Activated CD4-positive, alpha-beta T cell treated with anti-CD3 and anti-CD28 coated beads, Interleukin-2, amount 50 U/mL, for 48 hours (primary cell): ENCODE data around the gene FBLIM1.

Experiments used
- DNase-seq, 2 experiments: peaks; one replicate each; pipeline ENCODE4 v3.0.0-alpha.2; 2020

Gene FBLIM1, protein sequence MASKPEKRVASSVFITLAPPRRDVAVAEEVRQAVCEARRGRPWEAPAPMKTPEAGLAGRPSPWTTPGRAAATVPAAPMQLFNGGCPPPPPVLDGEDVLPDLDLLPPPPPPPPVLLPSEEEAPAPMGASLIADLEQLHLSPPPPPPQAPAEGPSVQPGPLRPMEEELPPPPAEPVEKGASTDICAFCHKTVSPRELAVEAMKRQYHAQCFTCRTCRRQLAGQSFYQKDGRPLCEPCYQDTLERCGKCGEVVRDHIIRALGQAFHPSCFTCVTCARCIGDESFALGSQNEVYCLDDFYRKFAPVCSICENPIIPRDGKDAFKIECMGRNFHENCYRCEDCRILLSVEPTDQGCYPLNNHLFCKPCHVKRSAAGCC

DNA sequence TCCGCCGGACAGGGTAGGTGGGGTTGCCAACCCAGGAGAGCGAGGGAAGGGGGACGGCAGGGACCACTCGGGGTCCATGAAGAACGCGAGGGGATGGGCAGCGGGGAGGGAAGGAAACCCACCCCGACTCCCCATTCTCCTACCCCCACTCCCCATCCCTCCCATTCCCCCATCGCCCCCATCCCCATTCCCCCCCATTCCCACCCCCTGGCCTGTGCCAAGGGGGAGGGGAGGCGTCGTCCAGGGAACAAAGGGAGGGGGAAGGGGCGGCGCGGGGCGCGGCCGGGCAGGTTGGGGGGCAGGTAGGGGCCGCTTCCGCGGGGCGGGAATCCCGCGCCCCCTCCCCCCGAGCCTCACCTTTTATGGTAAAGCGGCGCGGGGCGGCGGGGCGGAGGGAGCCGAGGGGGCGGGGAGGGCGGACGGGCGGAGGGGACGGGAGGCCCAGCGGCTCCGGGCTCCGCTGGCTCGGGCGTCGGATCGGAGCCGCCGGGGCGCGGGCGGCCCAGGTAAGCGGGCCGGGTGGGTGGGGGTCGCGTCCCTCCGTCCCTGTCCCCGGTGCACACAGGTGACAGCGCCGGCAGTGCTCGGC, at the start of gene FBLIM1:
Gene FBLIM1 (plus strand): TSS at position 453 of the 589 bp plus-strand sequence. CDS start 6,189 bp downstream, outside the sequence.
- DNase-seq: no peak

DNA sequence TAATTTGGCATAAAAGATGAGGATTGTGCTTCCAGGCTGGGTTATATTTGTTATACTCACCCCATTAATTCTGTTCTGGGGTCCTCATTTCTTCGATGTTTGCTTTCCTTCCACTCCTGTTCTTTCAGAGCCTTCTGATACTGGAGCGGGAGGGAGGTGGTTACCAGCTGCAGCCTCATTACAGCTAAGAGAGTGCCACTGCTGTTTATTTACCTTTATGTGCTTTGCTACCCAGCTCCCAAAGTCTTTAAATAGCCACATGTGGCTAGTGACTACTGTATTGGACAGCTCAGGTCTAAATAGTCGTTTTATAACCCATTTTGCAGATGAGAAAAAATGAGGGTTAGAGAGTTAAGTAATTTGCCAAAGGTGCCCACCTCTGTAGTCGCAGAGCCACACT, 49.4 kb upstream of the FBLIM1 start:
- no peak for DNase-seq

DNA sequence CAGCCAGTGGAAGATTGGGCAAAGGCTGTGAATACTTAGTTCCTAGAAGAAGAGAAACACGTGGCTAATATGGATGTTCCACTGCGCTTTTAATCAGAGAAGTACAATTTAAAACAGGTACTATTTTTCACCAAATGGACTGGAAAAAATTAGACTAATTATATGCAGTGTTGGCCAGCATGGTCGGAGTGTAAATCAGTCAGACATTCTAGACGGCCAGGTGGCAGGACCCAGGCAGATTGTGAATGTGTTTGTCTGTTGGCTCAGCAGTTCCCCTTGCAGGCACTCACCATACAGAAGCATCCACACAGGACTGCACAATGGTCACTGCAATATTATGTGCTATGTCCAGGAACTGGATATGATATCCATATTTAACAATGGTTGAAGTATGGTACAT, 46.4 kb upstream of the FBLIM1 start:
- DNase-seq: no peak

DNA sequence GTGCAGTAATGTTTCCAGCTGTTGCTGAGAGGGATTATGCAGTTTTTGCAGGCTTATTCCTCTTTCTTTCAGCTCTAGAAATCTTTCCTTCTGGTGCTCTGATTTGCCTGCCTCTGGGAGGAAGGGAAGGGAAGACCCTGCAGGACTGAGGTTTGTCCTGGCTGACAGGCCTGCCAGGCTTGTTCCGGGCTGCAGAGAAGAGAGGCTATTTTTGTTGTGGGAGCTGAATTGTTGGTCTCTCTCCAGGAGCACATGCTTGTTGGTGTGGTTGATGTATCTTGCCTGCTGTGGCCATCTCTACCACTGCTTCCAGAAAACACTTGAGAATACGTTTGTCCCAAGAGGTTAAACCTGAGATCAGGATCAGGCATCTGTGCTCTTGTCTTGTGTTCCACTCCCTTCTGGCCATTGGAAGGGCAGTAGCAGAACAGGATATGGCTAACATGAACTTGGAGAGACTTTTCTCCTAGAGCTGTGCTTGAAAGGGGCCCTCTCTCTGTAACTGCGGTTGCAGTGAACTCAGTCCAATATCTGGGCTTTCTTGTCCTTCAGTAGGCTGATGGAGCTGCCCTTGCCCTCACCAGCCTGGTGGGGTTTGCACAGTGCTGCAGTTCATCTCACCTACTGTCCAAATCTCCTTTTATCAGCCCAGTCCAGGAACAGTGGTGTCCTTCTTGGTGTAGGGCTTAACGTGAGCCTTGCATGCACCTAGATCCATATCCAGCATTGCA, 44.0 kb upstream of the FBLIM1 start:
- DNase-seq: no peak

DNA sequence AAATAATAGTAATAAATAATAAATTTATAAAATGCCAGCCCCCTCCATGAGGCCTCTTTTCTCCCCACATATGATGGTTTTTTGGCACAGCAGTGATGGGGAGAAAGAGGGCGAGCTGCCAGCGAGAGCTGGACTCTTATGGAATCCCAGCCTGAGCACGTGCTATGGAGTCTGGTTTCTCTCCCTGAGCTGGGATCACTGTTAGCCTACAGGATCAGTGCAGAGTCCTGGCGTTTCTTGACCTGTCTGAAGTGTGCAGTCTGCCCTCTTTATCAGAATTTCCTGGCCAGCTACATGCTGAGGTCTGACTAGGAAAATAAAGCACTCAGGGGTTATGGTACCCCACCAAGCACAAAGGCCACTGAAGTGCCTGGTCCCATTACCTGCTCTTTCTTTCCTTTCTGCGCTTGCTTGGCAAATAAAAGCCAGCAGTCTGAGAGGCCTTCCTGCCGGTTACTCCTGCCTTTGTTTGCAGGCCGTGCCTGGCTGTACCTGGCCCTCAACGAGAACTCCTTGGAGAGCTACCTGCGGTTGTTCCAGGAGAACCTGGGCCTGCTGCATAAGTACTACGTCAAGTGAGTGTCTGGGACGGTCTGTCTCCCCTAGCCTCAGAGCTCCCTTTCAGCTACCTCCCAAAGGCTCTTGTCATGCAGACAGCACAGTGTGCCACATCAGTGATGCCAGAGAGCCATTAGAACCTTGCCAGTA, 41.0 kb upstream of the FBLIM1 start:
- DNase-seq: no peak

DNA sequence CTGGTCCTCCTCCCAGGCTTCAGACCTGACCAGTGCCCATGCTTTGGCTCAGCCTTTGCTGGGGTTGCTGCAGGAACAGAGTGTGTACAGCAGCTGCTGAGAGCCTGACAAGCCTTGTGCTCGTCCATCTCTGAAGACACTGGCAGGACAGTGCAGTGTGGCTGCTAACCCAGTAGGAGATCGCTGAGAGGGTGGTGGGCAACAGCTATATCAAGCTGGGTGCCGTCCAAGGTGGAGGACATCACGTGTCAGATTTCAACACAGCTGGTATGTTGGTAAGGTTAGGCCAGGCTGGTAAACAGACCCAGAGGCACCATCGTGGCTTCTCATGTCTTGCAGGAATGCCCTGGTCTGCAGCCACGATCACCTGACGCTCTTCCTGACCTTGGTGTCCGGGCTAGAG, 40.4 kb upstream of the FBLIM1 start:
- DNase-seq: no peak

DNA sequence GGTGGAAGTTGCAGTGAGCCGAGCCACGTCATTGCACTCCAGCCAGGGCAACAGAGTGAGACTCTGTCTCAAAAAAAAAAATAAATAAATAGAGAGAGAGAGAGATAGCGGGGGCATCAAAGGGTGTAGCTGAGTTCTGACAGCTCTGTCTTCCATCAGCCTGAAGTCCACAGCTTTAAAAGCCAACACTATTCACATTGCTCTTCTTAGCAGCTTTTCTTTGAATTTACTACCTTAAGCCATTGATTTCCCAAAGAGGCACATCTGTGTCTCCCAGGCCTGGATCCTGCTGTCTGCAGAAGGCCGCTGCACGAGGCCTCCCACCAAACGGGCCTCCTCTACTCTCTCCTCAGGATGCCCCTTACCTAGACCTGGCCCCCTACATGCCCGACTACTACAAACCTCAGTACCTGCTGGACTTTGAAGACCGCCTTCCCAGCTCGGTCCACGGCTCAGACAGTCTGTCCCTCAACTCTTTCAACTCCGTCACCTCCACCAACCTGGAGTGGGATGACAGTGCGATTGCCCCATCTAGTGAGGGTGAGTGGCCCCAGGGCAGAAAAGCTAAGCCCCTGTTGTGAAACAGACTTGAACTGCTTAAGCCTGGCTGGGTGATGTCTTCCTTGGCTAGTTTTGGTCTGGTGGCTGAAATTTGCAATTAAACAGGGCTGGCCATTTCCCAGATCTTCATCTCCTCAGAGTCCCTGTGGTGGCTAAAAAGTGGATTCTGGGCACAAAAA, 39.0 kb upstream of the FBLIM1 start:
- DNase-seq: no peak

DNA sequence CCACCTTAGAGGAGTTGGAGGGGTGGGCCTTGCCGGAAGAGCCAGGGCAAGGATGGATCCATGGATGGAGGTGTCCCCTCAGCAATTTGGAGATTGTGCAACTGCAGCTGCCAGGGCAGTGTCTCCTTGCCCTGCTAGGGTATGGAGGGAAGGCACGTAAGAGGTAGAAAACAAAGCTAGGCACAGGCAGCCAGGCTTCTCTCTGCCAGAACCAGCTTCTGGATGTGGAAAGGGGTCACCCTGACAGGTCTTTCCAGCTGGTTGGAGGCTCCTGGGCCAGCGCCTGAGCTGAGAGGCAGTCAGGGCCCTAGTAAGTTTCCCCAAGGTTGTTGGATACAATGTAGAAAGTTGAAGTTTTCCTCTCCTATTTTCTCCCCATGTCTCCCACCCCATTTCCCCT, 37.7 kb upstream of the FBLIM1 start:
- DNase-seq: no peak

DNA sequence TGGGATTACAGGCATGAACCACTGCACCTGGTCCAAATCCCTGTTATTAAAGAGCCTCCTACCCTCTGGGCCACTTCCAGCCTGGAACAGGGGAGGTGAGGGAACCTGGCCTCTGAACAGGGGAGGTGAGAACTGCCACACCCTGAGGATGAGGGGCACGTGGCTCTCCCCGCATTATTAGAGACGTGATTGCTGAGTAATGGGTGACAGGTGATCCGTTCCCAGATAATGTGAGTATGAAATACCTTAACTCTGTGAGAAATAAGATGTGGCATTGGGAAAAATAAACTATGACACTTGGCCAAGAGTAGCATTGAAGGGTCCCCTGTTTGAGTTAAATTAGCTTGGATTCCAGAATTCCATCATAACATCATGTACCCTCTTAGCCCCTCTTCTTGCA, 36.2 kb upstream of the FBLIM1 start:
- DNase-seq: no peak

DNA sequence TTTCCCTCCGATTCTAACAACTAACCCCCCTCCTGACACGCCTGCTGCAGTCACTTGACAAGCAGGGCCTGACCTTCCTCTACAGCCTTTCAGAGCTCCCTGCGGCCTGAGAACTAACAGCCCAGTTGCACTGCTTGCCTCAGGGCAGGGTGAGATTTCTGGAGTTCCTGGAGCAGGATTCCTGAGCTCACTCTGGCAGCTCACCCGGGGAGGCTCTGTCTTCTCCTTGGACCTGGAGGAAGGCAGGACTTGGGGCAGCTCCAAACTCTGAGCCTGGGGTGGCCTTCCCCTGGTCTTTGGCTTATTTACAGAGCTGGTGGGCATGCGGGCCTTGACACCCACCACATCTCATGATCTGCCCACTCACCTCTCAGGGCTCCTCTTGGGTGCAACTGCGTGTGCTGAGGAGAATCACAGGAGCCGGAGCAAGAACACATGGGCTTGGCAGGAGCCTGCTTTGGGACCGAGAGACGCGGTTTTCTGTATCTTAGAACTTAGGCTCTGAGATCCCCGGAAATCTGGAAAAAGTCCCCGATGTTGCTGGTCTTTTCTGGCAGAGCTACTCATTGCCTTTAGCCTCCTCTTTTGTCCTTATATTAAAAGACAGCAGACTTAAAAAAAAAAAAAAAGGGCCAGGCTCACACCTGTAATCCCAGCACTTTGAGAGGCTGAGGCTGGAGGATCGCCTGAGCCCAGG, 35.6 kb upstream of the FBLIM1 start:
- no peak for DNase-seq

DNA sequence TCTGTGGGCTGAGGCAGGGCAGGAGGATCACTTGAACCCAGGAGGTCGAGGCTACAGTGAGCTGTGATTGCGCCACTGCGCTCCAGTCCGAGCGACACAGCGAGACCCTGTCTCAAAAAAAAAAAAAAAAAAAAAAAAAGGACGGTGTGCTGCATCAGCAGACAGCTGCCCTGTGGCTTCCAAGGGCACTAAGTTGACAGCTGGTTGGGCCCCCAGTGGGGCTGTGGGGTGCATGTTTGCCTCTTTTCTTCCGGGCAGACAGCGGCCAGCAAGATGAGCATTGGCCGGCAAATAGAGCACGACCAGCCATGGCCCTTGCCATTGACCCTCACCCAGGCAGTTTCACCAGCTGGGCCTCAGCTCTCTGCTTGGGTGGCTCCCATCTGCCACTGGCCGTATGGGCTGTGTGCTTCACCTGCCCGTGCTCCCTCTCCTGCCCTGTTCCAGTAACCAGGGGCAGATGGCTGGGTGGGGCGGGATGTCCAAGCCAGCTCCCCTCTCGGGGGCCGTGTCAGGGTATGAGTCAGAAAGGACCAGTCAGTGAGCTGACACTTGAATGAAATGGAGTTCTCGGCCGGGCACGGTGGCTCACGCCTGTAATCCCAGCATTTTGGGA, 34.9 kb upstream of the FBLIM1 start:
- no peak for DNase-seq

DNA sequence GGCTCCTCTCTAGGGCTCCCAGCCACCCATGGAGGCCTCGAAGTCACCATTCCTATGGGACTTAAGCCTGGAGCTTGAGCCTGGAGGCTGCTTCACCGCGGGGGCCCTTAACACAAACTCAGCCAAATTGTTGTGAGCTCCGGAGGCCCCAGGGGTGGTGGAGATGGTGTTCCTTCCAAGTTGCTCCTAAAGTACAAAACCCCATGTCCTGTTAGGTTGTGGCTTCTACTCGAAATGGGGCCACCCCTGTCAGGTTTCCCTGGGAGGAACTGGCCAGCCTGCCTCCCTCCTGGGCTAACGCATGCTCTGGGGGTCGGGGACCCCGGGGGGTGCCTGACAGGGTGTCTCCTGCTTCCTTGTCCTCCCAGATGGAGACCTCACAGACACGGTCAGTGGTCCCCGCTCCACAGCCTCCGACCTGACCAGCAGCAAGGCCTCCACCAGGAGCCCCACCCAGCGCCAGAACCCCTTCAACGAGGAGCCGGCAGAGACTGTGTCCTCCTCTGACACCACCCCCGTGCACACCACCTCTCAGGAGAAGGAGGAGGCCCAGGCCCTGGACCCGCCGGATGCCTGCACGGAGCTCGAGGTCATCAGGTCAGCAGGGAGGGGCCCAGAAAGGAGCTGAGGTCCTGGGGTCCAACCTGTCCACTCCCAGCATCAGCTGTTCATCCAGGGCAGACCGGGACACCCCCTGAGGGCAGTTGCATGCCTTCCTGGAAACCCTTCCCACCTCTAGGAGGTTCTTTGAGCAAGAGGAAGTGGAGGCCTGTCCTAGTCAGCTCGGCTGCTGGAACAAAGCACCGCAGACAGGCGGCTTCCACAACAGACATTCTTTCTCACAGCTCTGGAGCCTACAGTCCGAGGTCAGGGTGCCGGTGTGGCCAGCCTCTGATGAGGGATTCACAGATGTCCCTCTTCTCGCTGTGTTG, 33.4 kb upstream of the FBLIM1 start:
- DNase-seq: no peak

DNA sequence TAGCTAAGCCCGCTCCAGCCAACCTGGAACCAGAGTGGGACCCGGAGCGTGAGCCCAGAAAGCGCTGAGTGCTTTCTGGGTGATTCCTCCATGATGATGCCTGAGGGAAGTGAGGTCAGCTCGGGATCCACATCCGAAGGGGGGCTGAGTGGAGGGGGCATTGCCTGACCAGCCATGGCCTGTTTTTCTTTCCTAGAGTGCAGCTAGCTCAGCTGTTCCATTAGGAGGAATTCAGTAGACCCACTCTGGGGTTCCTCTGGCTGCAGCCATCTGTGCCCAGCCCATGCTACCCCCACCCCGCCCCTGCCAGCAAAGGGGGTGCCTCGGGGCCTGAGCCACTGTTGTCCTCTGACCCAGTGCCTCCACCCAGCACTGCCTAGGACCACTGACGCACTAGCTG, 32.1 kb upstream of the FBLIM1 start:
- DNase-seq: no peak

DNA sequence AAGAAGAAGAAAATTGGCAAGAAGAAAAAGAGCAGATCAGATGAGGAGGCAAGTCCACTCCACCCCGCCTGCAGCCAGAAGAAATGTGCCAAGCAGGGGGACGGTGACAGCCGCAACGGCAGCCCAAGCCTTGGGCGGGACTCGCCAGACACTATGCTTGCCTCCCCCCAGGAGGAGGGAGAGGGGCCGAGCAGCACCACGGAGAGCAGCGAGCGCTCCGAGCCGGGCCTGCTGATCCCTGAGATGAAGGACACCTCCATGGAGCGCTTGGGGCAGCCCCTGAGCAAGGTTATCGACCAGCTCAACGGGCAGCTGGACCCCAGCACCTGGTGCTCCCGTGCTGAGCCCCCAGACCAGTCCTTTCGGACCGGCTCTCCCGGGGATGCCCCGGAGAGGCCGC, 31.6 kb upstream of the FBLIM1 start:
- DNase-seq: no peak

DNA sequence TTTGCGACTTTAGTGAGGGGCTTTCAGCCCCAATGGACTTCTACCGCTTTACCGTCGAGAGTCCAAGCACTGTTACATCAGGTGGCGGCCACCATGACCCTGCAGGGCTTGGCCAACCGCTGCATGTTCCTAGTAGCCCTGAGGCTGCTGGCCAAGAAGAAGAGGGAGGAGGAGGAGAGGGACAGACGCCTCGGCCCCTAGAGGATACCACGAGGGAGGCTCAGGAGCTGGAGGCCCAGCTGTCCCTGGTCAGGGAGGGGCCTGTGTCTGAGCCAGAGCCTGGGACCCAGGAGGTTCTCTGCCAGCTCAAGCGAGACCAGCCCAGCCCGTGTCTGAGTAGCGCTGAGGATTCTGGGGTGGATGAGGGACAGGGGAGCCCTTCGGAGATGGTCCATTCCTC, 31.2 kb upstream of the FBLIM1 start:
- no peak for DNase-seq

DNA sequence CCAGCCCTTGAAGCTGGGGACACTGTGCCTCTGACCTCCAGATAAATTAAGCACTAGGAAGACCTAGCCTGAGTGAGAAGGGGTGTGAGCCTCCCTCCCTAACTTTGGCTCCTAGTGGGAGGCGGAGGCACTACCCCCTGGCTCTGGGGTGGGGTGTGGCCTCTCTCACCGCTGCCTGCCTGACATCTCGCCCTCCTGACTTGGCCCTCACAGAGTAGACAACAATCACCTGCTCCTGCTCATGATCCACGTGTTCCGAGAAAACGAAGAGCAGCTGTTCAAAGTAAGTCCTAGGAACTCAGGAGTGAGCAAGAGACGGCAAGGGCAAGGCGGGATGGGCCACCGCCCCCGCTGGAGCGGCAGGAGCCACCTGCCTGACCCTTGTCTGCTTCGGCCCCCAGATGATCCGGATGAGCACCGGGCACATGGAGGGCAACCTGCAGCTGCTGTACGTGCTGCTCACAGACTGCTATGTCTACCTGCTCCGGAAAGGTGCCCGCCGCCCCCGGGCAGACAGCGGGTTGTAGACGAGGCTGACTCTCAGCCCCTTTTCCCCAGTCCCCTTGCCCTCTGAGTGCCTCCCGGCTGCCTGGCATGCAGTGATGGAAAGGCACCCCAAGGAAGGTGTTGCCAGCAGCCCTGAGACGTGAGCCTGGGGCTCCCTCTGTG, 30.6 kb upstream of the FBLIM1 start:
- no peak for DNase-seq

DNA sequence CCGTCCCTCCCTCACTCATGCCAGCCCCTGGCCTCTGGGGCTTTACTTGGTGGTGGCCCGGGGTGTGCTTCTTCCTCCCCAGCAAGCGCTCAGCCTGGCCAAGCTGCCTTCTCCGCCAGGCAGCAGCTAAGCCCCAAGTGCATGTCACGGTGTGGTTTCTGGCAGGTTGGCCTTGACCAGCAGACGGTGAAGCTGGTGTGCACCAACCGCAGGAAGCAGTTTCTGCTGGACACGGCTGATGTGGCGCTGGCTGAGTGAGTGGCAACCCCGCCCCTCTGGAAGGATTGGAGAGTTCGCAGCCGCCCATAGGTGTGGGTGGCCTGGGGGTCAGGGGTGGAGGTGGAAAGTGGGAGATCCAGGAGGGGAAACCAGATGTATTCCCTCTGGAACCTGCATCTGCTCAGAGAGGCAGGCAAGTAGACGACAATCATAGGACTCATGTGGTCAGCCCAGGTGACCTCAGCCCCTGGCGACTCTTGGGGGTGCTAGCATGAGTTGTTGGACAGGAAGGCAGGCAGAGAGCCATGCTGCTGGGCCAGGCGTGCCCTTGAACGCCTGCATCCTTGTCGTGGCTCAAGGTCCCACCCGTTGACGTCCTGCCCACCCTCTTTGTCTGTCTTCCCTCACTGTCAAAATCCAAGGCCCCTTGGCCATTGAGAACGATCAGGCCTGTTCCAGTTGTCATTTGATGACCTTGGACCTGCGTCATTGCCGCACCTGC, 29.5 kb upstream of the FBLIM1 start:
- no peak for DNase-seq

DNA sequence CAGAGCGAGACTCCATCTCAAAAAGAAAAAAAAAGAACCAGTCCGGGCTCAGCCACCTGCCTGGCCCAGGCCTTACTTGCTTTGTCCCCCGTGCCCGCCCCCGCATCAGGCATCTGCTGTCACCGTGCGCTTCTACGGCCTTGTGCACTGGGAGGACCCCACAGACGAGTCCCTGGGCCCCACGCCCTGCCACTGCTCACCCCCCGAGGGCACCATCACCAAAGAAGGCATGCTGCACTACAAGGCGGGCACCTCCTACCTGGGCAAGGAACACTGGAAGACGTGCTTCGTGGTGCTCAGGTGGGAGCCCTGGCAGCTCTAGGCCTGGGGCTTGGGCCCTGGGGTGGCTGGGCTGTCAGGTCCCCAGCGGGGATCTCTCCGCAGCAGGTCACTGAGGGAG, 28.2 kb upstream of the FBLIM1 start:
- no peak for DNase-seq

DNA sequence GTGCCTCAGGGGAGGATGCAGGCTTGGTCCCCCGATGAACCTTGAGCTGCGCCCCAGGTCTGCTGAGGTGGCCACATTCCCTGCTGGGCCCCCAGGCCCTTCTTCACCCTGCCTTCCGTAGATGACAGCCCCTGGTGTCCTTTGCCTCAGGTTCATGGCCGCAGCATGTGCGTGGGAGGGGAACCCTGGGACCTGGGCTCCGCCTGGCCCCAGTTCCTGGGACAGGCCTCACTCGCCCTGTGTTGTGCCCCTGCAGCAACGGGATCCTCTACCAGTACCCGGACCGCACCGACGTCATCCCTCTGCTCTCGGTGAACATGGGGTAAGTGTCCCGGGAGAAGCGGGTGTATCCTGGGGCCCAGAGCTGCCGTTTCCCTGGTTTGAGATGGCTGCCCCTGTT, 27.7 kb upstream of the FBLIM1 start:
- DNase-seq: no peak
